Measurements from ENCODE around the gene PDE3A.

- TF ChIP-seq, protein P1, sequence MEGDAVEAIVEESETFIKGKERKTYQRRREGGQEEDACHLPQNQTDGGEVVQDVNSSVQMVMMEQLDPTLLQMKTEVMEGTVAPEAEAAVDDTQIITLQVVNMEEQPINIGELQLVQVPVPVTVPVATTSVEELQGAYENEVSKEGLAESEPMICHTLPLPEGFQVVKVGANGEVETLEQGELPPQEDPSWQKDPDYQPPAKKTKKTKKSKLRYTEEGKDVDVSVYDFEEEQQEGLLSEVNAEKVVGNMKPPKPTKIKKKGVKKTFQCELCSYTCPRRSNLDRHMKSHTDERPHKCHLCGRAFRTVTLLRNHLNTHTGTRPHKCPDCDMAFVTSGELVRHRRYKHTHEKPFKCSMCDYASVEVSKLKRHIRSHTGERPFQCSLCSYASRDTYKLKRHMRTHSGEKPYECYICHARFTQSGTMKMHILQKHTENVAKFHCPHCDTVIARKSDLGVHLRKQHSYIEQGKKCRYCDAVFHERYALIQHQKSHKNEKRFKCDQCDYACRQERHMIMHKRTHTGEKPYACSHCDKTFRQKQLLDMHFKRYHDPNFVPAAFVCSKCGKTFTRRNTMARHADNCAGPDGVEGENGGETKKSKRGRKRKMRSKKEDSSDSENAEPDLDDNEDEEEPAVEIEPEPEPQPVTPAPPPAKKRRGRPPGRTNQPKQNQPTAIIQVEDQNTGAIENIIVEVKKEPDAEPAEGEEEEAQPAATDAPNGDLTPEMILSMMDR (conservative IDR thresholded peaks at IDR 0.05; ENCODE audit: low read depth, low read length), result no peak
- TF ChIP-seq EZH2phosphoT487 (IDR thresholded peaks at IDR 0.05; ENCODE audit: borderline replicate concordance, low read length), result no peak
Measured at GRCh38 chr12:20695232-20695631, 326.9 kb downstream of the PDE3A start, which contains the start of gene SLCO1C1.

Measured in PC-3 (cell line).